DND-41 (cell line): ENCODE results near the gene KCNQ1OT1.

Experiments
- EZH2 ChIP-seq: IDR thresholded peaks from 3 replicates; pipeline ENCODE4 v1.6.1; 2012; ENCODE audit warnings: borderline replicate concordance, low read depth, mild to moderate bottlenecking, moderate library complexity, low read length, inconsistent platforms; ENCODE audit not compliant: severe bottlenecking
- TF ChIP-seq, protein P1 (sequence below): IDR thresholded peaks from 2 replicates; pipeline ENCODE4 v1.5.1; 2012; ENCODE audit warnings: borderline replicate concordance, low read length, moderate library complexity, mild to moderate bottlenecking; ENCODE audit not compliant: poor library complexity, severe bottlenecking; ENCODE audit errors: extremely low read depth

DNA sequence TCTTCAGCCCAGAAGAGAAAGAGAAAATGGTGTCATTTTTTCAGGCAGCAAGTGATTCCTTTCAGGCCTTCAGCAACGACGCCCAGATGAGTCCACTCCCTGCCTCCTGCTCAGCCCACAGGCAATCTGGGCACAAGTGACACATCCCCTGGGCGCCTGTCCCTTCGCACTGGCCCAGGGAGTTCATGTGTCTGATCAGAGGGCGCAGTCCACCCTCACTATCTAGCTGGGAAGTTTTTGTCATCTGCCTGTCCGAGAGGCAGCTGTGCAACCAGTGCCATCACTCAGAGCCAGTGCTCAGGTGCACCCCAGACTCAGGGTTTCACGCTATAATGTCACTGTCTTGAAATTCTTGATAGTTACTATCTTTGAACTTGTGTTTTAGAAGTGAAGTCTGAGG, 1.4 kb upstream of the KCNQ1OT1 start:
- TF ChIP-seq, protein P1, sequence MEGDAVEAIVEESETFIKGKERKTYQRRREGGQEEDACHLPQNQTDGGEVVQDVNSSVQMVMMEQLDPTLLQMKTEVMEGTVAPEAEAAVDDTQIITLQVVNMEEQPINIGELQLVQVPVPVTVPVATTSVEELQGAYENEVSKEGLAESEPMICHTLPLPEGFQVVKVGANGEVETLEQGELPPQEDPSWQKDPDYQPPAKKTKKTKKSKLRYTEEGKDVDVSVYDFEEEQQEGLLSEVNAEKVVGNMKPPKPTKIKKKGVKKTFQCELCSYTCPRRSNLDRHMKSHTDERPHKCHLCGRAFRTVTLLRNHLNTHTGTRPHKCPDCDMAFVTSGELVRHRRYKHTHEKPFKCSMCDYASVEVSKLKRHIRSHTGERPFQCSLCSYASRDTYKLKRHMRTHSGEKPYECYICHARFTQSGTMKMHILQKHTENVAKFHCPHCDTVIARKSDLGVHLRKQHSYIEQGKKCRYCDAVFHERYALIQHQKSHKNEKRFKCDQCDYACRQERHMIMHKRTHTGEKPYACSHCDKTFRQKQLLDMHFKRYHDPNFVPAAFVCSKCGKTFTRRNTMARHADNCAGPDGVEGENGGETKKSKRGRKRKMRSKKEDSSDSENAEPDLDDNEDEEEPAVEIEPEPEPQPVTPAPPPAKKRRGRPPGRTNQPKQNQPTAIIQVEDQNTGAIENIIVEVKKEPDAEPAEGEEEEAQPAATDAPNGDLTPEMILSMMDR: no peak
- no peak for TF ChIP-seq EZH2
